ENCODE measurements around the gene HEPH. TPM values are rescaled to one million over a fixed set of nuclear protein-coding genes. Genes with fewer than 3 reads are reported as not detected.
"Not testable (repeated sequence)": the region's sequence is repeated elsewhere in the genome, so short reads cannot be mapped to it uniquely, and the experiment has no call there.

HEPH gene
- total RNA-seq, 8 experiments from 2014 or later, result 0.31 to 51.5 (median 2.5) TPM

DNA sequence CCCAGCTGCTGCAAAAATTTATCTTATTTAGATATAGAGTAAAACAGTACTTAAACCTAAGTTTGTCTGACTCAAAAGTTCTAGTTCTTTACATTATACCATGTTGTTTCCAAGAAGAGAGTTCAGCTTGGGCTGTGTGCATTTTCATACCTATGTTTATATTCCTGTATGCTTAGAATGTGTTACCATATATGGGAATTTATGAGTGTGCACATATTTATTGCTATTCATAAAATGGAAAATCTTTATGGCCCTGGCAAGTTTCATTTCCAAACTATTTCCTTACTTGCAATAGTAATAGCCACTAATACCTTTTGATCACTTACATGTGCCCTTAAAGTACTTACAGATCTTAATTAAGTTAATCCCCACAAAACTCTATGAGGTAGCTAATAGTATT is 2.6 kb downstream of the HEPH start:
- in situ Hi-C loops (cut with MboI; ENCODE audit: low pct_unique_long_range_greater_than_20kb in 2 of 9, low sequenced_read_pairs in 9 of 9, unreplicated experiment in 9 of 9), result no loop called here

DNA sequence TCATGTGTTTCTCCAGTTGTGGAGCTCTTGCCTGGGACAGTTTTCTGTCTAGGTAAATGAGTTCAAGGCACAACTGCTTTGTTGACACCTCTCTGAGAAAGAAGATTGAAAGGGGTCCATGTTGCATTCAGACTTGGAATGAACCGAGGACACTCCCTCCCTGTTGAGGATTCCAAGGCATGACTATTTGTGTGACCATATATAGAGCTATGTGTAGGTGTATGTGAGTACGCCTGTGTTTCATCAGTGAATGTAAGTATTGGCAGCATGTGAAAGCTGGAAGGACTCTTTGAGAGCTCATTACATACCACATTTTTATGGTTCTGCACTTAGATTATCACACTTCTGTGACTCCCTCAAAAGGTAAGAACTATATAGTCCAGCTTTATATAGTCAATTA is 3.4 kb downstream of the HEPH start:
- Histone ChIP-seq H3K4me3 (no peak overlapping the region), H3K27ac (no peak overlapping the region), H3K4me1 (replicated peaks in 1 of 2) (no peaks in the 10 kb centered on the region)
- in situ Hi-C loops (cut with MboI; ENCODE audit: low pct_unique_long_range_greater_than_20kb in 2 of 9, low sequenced_read_pairs in 9 of 9, unreplicated experiment in 9 of 9), result no loop called here
- ATAC-seq (replicated peaks in 6 of 8), result no peak
- 0% methylated on average over 1 of the region's 2 CpGs; no CpG with 5 or more reads in 9 of the 10 experiments for WGBS, 10 experiments

More for the DNA sequence above, 2.6 kb downstream of the HEPH start:
- Histone ChIP-seq H3K27ac (no peak overlapping the region), H3K4me1 (replicated peaks in 1 of 2) (no peaks in the 10 kb centered on the region), H3K4me3 (no peak overlapping the region)
- ATAC-seq (replicated peaks in 6 of 8), result peak in 1 of 8 experiments; percentile 45

DNA sequence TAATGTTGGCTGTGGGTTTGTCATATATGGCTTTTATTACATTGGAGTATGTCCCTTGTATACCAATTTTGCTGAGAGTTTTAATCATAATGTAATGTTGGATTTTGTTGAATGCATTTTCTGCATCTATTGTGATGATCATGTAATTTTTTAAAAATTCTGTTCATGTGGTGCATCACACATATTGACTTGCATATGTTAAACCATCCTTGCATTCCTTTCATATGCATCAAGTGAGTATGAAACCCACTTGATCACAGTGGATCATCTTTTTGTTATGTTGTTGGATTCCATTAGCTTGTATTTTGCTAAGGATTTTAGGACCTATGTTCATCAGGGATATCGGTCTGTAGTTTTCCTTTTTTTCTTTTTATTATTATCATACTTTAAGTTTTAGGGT is 12.1 kb downstream of the HEPH start:
- WGBS, 10 experiments, result 57 to 100% (median 70%) methylated on average over 1 of the region's 1 CpG; no CpG with 5 or more reads in 4 of the 10 experiments
- no peak overlapping the region for H3K27ac ChIP-seq
- no peak for ATAC-seq (replicated peaks in 6 of 8)
- in situ Hi-C loops (cut with MboI; ENCODE audit: low pct_unique_long_range_greater_than_20kb in 2 of 9, low sequenced_read_pairs in 9 of 9, unreplicated experiment in 9 of 9), result no loop called here
- H3K4me1 ChIP-seq (replicated peaks in 1 of 2), result no peaks in the 10 kb centered on the region
- H3K4me3 ChIP-seq, result no peak overlapping the region

DNA sequence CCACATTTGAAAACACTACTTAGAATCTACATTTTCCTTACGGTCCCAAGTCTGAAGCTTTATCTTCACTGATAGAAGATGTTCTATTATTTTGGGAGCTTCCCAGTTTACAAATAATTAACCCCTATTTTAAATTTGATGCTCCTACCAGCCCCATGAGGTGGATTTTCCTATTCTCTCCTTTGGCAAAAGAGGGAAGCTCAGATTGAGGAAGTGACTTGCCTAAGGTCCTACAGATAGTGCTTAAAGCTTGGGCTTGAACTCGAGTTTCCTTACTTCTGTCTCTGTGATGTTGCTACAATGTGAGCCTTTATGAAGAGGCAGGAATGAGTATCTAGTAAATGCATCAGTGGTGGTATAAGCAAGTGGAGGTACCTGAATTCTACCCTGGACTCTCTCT is 27.5 kb downstream of the HEPH start:
- WGBS, 10 experiments, result 40 to 100% (median 80%) methylated on average over 1 of the region's 2 CpGs; no CpG with 5 or more reads in 7 of the 10 experiments
- ATAC-seq (replicated peaks in 6 of 8), result no peak
- in situ Hi-C loops (cut with MboI; ENCODE audit: low pct_unique_long_range_greater_than_20kb in 2 of 9, low sequenced_read_pairs in 9 of 9, unreplicated experiment in 9 of 9), result no loop called here

DNA sequence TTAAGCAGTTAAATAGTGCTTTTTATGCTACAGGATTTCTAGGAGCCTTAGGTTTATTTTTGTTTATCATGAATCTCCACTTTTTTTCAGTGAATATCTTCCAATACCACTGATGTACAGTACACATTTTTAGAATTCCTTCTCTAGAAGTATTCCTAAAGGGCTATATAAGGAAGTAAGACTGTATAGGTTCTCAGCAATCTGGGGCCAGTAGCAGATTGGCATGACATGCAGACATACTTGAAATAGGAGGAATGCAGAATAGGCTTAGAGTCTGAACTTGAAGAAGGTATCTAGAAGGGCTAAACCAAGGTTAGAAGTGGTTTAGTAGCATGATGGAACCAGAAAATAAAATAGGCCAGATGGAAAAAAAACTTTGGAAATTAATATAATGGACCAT is 29.8 kb downstream of the HEPH start:
- H3K4me3 ChIP-seq, result no peak overlapping the region
- no peak for ATAC-seq (replicated peaks in 6 of 8)
- in situ Hi-C loops (cut with MboI; ENCODE audit: low pct_unique_long_range_greater_than_20kb in 2 of 9, low sequenced_read_pairs in 9 of 9, unreplicated experiment in 9 of 9), result no loop called here
- no peaks in the 10 kb centered on the region for H3K4me1 ChIP-seq (replicated peaks in 1 of 2)
- no peak overlapping the region for H3K27ac ChIP-seq

More for the DNA sequence above, 27.5 kb downstream of the HEPH start:
- H3K27ac ChIP-seq, result no peak overlapping the region
- no peak overlapping the region for H3K4me3 ChIP-seq
- H3K4me1 ChIP-seq (replicated peaks in 1 of 2), result no peaks in the 10 kb centered on the region

DNA sequence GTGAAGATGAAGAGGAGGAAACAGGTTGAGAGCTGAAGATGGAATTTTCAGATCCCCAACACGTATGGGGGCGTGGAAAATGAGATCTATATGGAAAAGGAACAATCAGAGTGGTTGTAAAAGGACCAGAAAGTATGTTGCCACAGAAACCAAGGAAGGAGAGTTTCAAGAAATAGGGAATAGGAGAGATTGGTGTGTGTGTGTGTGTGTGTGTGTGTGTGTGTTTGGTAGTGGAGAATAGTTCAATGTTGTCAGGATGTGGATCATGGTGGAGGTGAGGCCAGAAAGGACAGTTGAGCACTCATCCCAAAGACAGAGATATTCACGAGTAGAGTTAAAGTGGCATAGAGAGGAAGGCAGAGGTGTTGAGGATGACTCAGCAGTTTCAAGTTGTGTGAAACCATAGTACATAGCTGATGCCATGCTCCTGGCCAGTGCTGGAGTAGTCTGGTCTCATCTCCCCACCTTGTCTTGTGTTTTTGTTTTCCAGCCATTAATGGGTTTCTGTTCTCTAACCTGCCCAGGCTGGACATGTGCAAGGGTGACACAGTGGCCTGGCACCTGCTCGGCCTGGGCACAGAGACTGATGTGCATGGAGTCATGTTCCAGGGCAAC is 36.1 kb downstream of the HEPH start:
- Histone ChIP-seq H3K4me1 (replicated peaks in 1 of 2) (no peaks in the 10 kb centered on the region), H3K4me3 (no peak overlapping the region), H3K27ac (no peak overlapping the region)
- no peak for ATAC-seq (replicated peaks in 6 of 8)
- in situ Hi-C loops (cut with MboI; ENCODE audit: low pct_unique_long_range_greater_than_20kb in 2 of 9, low sequenced_read_pairs in 9 of 9, unreplicated experiment in 9 of 9), result no loop called here
- WGBS, 10 experiments, result 39 to 100% (median 54%) methylated on average over 2 to 3 of the region's 4 CpGs; no CpG with 5 or more reads in 5 of the 10 experiments

DNA sequence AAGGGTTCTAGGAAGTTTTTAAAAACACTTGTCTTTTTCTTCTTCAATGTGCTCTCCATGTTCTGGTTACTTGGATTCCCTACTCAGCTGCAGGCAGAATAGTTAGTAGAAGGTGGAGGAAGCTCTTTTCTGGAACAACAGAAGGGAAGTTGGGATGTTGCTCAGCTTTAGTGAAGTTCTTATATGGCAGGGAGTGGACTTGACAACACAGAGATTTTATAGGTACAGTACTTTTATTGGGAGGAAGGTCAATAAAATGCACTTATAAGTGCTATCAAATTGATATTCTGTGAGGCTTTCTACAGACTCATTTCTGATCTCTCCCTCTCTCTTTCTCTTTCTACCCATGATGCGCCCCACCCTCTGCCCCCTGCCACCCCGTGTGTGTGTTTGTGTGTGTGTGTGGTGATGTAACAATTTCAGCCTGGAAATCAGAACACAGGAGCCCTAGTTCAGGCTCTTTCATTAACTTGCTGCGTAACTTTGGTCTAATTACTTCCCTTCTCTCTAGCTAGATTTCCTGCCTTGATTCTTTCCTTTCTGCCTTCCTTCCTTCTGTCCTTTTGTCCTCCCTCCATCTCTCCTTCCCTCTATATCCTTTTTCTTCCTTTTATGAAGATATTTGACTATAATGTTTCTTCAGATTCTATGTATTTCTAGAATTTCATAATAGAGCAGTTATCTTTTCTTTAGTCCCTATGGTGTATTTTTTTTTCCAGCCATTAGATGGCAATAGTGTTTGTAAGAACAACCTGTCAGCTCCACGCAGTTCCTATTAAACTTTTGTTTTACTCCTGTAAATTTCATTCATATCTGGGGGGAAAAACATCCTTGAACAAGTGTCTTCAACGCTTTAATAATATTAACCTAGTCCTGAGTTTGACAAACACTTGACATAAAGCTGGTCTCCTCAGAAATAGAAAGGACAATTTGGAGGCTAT is 37.1 kb downstream of the HEPH start:
- Histone ChIP-seq H3K4me1 (replicated peaks in 1 of 2) (no peaks in the 10 kb centered on the region), H3K27ac (no peak overlapping the region), H3K4me3 (no peak overlapping the region)
- ATAC-seq (replicated peaks in 6 of 8), result no peak
- WGBS, 10 experiments, result 15 to 87% (median 43%) methylated on average over 1 to 4 of the region's 5 CpGs; no CpG with 5 or more reads in 3 of the 10 experiments
- in situ Hi-C loops (cut with MboI; ENCODE audit: low pct_unique_long_range_greater_than_20kb in 2 of 9, low sequenced_read_pairs in 9 of 9, unreplicated experiment in 9 of 9), result no loop called here

DNA sequence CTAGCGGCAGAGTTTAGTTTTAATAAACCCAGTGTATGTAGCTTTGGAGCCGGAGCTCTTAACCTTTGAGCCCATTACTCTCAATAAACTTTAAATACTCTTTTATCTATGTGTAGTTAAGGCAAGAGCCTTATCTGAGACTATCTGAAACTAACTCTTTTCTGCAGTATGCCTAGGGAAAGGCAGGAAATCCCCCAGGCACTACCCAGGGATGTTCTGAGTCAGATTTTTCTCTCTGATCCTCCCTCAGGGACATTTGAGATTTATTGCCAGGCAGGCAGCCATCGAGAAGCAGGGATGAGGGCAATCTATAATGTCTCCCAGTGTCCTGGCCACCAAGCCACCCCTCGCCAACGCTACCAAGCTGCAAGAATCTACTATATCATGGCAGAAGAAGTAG is 39.1 kb downstream of the HEPH start:
- WGBS, 10 experiments, result 23 to 90% (median 49%) methylated on average over 2 to 3 of the region's 5 CpGs; no CpG with 5 or more reads in 7 of the 10 experiments
- in situ Hi-C loops (cut with MboI; ENCODE audit: low pct_unique_long_range_greater_than_20kb in 2 of 9, low sequenced_read_pairs in 9 of 9, unreplicated experiment in 9 of 9), result no loop called here
- H3K27ac ChIP-seq, result no peak overlapping the region
- no peak for ATAC-seq (replicated peaks in 6 of 8)
- no peaks in the 10 kb centered on the region for H3K4me1 ChIP-seq (replicated peaks in 1 of 2)
- H3K4me3 ChIP-seq, result no peak overlapping the region

DNA sequence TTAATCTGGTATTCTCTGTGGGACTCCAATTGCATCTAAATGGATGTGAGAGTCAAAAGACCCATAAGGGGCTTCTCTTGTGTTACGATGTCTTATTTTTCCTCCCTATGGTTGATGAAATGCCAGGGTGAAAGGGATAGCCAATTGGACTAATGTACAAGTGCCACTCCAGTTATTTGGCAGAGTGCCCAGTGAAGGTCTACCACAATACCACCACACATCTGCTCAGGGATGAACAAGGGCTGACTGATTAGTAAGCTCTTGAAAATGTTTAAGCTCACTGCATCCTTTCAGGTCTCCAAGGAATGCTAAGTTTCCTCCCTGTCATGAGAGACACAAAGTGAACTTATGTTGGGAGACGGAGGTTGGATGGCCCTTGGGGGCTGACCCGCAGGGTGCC is 57.8 kb downstream of the HEPH start:
- H3K4me3 ChIP-seq, result no peak overlapping the region
- ATAC-seq (replicated peaks in 6 of 8), result no peak
- no peaks in the 10 kb centered on the region for H3K4me1 ChIP-seq (replicated peaks in 1 of 2)
- H3K27ac ChIP-seq, result no peak overlapping the region
- in situ Hi-C loops (cut with MboI; ENCODE audit: low pct_unique_long_range_greater_than_20kb in 2 of 9, low sequenced_read_pairs in 9 of 9, unreplicated experiment in 9 of 9), result no loop called here
- 20 to 100% methylated on average over 1 of the region's 3 CpGs; no CpG with 5 or more reads in 8 of the 10 experiments for WGBS, 10 experiments

DNA sequence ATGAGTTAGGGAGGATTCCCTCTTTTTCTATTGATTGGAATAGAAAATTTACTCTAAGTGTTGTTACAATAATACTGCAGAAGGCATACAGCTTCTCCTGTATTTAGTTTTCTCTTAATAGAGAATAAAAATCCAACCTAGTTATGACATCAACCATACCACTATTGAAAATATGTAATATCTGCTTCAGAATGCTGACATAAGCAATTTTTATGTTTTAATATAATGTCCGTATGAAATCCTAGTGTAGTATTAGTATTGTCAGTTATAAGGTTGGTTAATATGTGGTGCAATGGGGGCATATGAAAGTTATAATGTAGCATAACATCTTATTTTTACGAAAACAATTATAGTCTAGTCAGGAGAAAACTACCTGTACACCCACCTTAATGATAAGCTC is 68.2 kb downstream of the HEPH start:
- Histone ChIP-seq H3K27ac (no peak overlapping the region), H3K4me1 (replicated peaks in 1 of 2) (no peaks in the 10 kb centered on the region), H3K4me3 (no peak overlapping the region)
- in situ Hi-C loops (cut with MboI; ENCODE audit: low pct_unique_long_range_greater_than_20kb in 2 of 9, low sequenced_read_pairs in 9 of 9, unreplicated experiment in 9 of 9), result no loop called here
- WGBS, 10 experiments, result 20 to 100% (median 71%) methylated on average over 1 to 2 of the region's 2 CpGs; no CpG with 5 or more reads in 7 of the 10 experiments
- ATAC-seq (replicated peaks in 6 of 8), result no peak

DNA sequence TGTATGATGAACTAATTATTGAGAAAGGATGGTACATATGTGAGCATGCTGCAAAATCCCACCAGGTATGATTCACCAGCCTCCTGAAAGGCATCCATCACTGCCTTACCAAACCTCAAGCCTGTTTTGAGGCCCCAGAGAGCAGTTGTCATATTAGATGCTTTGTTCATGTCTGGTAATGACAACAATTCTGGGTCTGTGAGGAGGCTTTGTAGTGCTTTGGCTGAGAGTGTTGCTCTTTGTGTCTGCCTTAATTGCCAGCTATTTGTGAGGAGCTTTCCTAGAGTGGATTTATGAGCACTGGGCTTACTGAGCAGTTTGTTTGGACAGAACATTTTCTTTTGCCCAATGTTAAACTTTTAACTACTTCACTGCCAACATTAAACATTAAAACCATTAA is 69.2 kb downstream of the HEPH start:
- peak in 1 of 8 experiments; percentile 53 for ATAC-seq (replicated peaks in 6 of 8)
- Histone ChIP-seq H3K4me3 (no peak overlapping the region), H3K27ac (no peak overlapping the region), H3K4me1 (replicated peaks in 1 of 2) (no peaks in the 10 kb centered on the region)
- in situ Hi-C loops (cut with MboI; ENCODE audit: low pct_unique_long_range_greater_than_20kb in 2 of 9, low sequenced_read_pairs in 9 of 9, unreplicated experiment in 9 of 9), result no loop called here

DNA sequence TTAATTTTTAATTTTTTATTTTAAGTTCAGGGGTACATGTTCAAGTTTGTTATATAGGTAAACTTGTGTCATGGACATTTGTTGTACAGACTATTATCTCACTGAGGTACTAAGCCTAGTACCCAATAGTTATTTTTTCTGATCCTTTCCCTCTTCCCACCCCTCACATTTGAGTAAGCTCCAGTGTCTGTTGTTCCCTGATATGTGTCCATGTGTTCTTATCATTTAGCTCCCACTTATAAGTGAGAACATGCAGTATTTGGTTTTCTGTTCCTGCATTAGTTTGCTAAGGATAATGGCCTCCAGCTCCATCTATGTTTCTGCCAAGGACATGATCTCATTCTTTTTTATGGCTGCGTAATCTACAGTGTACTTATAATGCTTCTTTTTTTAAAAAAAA is 69.9 kb downstream of the HEPH start:
- H3K4me1 ChIP-seq (replicated peaks in 1 of 2); in situ Hi-C loops (cut with MboI; ENCODE audit: low pct_unique_long_range_greater_than_20kb in 2 of 9, low sequenced_read_pairs in 9 of 9, unreplicated experiment in 9 of 9); H3K4me3 ChIP-seq; H3K27ac ChIP-seq; ATAC-seq (replicated peaks in 6 of 8): not testable (repeated sequence)
- WGBS, 10 experiments, result 0 to 100% (median 80%) methylated on average over 1 of the region's 1 CpG; no CpG with 5 or more reads in 5 of the 10 experiments

DNA sequence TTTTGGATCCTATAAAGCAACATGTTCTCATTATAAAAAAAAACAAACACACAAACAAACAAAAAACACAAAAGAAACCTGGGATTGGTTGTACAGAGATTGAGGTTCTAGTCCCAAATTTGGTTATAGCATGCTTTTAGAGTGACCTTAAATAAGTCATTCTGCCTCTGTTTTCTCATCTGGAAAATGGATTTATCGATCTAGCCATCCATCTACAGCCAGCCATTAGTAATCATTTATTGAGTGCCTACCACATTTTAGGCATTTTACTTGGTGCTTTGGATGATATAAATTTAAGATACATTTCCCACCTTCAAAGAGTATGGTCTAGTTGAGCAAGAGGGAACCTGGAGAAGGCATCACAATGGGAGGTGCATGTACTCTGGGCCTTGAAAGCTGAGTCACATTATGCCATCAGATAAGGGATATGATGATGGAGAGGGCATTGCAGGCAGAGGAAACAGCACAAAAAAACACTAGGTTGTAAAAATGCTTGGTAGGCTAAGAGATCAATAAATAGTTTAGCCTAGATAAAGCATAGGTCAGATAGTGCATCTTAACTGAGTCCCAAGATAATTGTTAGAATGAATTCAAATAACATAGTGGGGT is 91.4 kb downstream of the HEPH start:
- no peak overlapping the region for H3K27ac ChIP-seq
- in situ Hi-C loops (cut with MboI; ENCODE audit: low pct_unique_long_range_greater_than_20kb in 2 of 9, low sequenced_read_pairs in 9 of 9, unreplicated experiment in 9 of 9), result loop anchor here in 1 of 9 experiments (25.0 kb wide), 1 partner anchor 107 kb away; no protein-coding TSS in a partner anchor
- 17 to 60% (median 40%) methylated on average over 1 of the region's 1 CpG; no CpG with 5 or more reads in 7 of the 10 experiments for WGBS, 10 experiments
- H3K4me1 ChIP-seq (replicated peaks in 1 of 2), result no peaks in the 10 kb centered on the region
- no peak for ATAC-seq (replicated peaks in 6 of 8)
- H3K4me3 ChIP-seq, result no peak overlapping the region
